Fibroblast of villous mesenchyme (primary cell): Measurements from ENCODE around the gene LRRK1. TPM values are rescaled to one million over a fixed set of nuclear protein-coding genes. Genes with fewer than 3 reads are reported as not detected.

Source experiments
- DNase-seq: peaks from one replicate; pipeline ENCODE4 v3.0.0-alpha.2; 2010; ENCODE audit warnings: low read depth
- H3K4me3 ChIP-seq: 2 replicates; pipeline ENCODE4 v1.5.1; 2011; ENCODE audit warnings: low read depth, mild to moderate bottlenecking, low read length
- CTCF ChIP-seq: IDR thresholded peaks from 2 replicates; pipeline ENCODE4 v1.5.1; 2012; ENCODE audit warnings: low read depth, mild to moderate bottlenecking, low read length; ENCODE audit not compliant: insufficient read depth
- total RNA-seq: library from RNA; depleted of rRNA; stranded (reverse); fragments of >200 nt; gene quantifications from 2 replicates; pipeline ENCODE4 v1.2.3, GENCODE V29; 2012

LRRK1 gene
- total RNA-seq, 1 donor = 10.8 TPM

- TF ChIP-seq CTCF = no peak
- H3K4me3 ChIP-seq = no peak overlapping the region
- DNase-seq = no peak
These were observed 75.7 kb downstream of the LRRK1 start for GRCh38 chr15:100994597-100995446.

GRCh38 chr15:100995471-100996430 lies 76.6 kb downstream of the LRRK1 start:
- no peak overlapping the region for H3K4me3 ChIP-seq
- no peak for TF ChIP-seq CTCF
- DNase-seq = no peak

GRCh38 chr15:100997442-100997841 lies 78.3 kb downstream of the LRRK1 start:
- no peak overlapping the region for H3K4me3 ChIP-seq
- TF ChIP-seq CTCF = no peak
- DNase-seq = no peak

- no peak overlapping the region for H3K4me3 ChIP-seq
- no peak for TF ChIP-seq CTCF
- no peak for DNase-seq
These were observed 79.5 kb downstream of the LRRK1 start for GRCh38 chr15:100998630-100999029.

GRCh38 chr15:100999369-100999768 lies 80.2 kb downstream of the LRRK1 start:
- TF ChIP-seq CTCF = no peak
- H3K4me3 ChIP-seq = no peak overlapping the region
- DNase-seq = peak; percentile 42

- no peak for TF ChIP-seq CTCF
- DNase-seq = peak; percentile 43
- no peak overlapping the region for H3K4me3 ChIP-seq
These were observed 81.1 kb downstream of the LRRK1 start for GRCh38 chr15:101000271-101000681.
